Pulmonary artery endothelial cell (primary cell): ENCODE measurements around the gene MGAT3. TPM values are rescaled to one million over a fixed set of nuclear protein-coding genes. Genes with fewer than 3 reads are reported as not detected.
"Not testable (repeated sequence)": the region's sequence is repeated elsewhere in the genome, so short reads cannot be mapped to it uniquely, and the experiment has no call there.

Experiments
- DNase-seq: peaks from one replicate; pipeline ENCODE4 v3.0.0-alpha.2; 2011; ENCODE audit warnings: low read depth, low spot score
- total RNA-seq: library from RNA; depleted of rRNA; stranded (reverse); fragments of >200 nt; gene quantifications from 2 replicates; pipeline ENCODE4 v1.2.3, GENCODE V29; 2014

Gene MGAT3, protein sequence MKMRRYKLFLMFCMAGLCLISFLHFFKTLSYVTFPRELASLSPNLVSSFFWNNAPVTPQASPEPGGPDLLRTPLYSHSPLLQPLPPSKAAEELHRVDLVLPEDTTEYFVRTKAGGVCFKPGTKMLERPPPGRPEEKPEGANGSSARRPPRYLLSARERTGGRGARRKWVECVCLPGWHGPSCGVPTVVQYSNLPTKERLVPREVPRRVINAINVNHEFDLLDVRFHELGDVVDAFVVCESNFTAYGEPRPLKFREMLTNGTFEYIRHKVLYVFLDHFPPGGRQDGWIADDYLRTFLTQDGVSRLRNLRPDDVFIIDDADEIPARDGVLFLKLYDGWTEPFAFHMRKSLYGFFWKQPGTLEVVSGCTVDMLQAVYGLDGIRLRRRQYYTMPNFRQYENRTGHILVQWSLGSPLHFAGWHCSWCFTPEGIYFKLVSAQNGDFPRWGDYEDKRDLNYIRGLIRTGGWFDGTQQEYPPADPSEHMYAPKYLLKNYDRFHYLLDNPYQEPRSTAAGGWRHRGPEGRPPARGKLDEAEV
- total RNA-seq, result not detected in 2 replicates

DNA sequence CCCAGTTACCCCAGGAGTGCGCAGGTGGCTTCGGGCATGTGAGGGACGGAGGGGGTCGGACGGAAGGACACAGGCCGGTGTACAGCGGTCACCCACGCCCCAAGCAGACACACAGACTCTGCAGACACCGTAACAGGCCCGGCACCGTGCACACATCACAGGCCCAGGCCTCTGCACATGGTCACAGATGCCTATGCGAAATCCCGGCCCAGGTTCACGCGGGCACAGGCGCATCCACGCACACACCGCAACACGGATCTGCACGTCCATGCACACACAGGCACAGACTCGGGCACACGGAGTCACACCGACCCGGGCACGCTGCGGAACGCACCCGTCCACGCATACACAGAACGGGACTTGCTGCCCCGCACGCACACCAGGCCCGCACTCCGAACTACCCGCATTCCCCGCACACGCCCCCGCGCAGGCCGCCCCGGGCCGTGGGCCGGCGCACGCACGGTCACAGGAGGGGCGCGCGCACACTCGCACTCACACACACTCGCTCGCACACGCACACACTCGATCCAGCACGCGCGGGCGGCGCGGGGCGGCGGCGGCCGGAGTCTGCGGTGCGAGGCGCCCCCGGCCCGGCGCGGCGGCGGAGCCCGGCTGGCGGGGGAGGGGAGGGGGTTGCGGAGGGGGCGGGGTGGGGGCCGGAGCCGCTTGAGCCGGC, at the start of gene MGAT3:
MGAT3 (plus strand) TSS at position 491 of the 676 bp plus-strand sequence. CDS start 30,336 bp downstream, outside the sequence.
- no peak for DNase-seq

DNA sequence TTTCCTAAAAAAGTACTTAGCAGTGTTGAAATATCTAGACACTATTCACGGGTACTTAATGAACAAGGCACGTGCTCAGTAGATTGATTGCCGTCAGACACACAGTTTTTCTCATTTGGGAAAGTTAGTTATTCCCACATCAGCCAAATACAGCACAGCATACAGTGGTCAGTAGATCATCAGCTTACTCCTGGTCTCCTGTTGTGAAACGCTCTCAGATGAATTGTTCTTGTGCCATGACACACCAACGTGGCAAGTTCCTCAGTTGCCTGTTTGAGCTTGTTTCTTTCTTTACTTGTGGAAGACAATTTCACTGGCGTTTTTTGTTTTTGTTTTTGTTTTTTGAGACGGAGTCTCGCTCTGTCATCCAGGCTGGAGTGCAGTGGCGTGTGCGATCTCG, 48.6 kb upstream of the MGAT3 start:
- DNase-seq, result no peak

DNA sequence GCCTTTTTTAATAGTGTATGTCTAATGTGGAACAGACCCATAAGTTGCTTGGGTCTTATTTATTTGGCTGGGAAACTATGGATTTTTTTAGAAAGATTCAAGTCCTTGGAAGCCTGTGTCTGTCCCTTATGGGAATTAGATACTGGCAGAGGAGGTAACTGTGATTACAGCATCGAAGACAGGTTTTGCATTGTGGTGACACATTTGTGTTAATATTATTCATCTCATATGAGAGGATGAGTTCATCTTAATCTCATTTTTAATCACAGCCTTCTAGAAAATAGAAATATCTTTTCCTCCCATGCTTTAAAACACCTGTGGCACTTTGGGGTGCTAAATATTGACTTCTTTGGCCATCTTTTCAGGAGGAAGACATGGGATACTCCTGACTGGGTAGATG, 48.0 kb upstream of the MGAT3 start:
- DNase-seq, result no peak

DNA sequence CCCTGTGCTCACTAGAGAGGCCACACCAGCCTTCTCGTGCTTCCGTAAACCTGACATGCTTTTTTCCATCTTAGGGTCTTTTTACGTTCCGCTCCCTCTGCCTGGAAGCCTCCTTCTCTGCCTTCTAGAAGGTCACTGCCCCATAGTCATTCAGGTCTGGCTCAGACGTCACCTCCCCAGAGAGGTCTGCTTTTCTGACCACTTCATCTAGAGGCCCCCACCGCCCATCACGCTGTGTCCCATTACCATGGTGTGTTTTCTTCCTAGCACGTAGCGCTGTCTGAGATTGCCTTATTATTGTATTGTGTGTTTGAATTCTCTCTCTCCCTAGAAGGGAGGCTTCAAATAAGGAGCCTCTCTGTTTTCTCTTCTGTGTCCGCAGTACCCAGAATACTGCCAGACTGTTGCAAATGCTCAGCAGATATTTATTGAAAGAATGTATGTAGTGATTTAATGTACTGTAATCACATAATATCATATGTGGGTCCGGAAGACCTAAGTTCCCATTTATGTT, 47.2 kb upstream of the MGAT3 start:
- DNase-seq, result no peak

DNA sequence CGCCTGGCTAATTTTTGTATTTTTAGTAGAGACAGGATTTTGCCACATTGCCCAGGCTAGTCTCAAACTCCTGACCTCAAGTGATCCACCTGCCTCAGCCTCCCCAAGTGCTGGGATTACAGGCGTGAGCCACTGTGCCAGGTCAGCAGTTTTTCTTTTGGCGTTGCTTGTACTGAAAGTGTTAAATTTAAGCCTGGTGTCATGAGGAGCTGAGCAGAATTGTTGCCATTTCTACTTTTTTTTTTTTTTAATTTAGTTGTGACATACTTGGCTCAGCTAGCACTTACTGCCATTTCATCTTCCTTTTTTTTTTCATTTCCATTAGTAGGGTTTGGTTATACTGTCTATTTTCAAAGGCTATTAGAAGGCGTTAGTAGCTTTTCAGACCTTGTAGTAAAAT, 46.5 kb upstream of the MGAT3 start:
- no peak for DNase-seq

GRCh38 chr22:39411828-39412365, 44.9 kb upstream of the MGAT3 start:
- not testable (repeated sequence) for DNase-seq

DNA sequence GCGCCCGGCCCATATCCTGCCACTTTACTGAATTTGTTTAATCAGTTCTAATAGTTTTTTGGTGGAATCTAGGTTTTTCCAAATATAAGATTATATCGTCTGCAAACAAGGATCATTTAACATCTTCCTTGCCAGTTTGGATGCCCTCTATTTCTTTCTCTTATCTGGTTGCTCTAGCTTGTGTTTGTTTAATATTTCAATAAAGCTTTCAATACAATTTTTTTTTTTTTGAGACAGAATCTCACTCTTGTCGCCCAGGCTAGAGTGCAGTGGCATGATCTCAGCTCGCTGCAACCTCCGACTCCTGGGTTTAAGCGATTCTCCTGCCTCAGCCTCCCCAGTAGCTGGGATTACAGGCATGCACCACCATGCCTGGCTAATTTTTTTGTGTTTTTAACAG, 43.6 kb upstream of the MGAT3 start:
- not testable (repeated sequence) for DNase-seq

DNA sequence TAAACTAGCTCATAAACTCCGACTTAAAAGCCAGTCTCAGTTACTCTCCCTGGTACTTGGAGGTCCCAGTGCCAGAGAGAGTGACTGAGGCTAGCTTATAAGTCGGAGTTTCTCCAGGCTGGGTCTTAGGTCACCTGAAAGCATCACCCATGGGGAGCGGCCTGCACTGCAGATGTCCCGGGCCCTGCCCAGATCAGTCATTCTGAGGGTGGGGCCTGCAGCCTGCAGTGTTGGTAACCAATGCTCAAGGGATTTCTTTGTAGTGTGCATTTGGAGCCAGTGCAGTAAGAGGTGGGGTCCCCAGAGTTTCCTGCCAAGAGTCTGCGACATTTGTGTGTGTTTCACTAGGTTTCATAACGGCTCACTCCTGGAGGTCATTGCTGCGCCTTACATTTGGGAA, 42.4 kb upstream of the MGAT3 start:
- no peak for DNase-seq

GRCh38 chr22:39414886-39415285, 41.9 kb upstream of the MGAT3 start:
- no peak for DNase-seq

GRCh38 chr22:39415506-39415905, 41.3 kb upstream of the MGAT3 start:
- DNase-seq, result no peak

DNA sequence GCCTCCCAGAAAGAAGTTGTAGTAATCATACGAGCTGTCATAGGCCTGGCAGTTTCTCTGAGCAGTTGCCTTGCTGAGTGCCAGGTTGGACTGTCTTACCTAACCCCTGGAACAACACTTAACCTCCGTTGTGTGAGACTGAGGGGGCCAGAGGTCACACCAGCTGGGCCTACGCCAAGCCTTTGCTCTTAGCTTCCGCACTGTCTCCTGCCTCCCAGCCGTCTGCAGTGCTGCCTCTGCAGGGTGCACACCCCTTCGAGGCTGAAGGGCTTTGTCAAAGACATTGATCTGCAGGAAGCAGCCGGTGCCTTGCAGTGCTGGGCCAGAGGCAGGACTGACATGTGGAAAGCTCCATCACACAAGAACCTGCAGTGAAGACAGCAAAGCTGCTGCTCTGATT, 40.5 kb upstream of the MGAT3 start:
- DNase-seq, result no peak

DNA sequence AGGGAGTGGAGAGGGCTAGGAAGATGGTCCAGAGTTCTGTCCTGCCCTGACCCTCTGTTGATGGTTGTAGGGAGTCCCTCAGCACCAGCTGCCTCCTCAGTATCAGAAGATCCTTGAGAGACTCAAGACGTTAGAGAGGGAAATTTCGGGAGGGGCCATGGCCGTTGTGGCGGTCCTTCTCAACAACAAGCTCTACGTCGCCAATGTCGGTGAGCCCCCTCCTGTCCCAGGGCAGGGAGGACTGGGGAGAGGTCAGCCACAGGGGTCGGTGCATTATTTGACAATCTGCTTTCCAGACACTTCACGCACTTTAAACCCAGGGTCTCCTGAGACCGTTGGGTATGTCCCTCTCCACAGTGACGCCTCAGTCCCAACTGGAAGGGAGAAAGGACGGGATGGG, 39.2 kb upstream of the MGAT3 start:
- DNase-seq, result no peak

DNA sequence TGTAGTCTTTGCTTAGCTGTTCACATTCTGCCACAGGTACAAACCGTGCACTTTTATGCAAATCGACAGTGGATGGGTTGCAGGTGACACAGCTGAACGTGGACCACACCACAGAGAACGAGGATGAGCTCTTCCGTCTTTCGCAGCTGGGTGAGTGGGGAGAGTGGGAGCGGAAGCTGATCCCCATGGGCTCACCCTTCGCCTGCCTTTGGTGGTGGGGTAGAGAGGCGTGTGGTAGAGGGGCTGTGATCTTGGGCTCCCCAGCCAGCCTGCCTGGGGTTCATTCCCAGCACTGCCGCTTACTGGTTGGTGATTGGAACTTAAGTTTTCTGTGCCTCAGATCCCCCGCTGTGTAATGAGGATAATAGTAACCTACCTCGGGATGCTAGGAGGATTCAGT, 38.1 kb upstream of the MGAT3 start:
- DNase-seq, result no peak

- no peak for DNase-seq
These were observed 37.7 kb upstream of the MGAT3 start for GRCh38 chr22:39419096-39419495.

GRCh38 chr22:39419911-39420310, 36.9 kb upstream of the MGAT3 start:
- DNase-seq, result no peak

DNA sequence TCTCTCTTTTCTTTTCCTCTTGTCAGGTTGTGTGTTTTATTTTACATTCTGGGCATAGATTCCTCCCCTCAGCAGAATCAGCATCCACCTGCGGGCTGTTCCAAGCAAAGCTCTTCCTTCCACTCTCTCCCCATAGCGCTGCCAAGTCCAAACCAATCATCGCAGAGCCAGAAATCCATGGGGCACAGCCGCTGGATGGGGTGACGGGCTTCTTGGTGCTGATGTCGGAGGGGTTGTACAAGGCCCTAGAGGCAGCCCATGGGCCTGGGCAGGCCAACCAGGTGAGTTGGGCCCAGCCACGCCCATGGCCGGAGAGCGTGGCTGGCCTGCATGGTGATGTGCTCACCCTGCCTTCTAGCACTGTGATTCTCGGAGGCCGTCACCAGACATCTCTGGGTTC, 35.1 kb upstream of the MGAT3 start:
- DNase-seq, result no peak

GRCh38 chr22:39422101-39422500, 34.7 kb upstream of the MGAT3 start:
- no peak for DNase-seq

- no peak for DNase-seq
These were observed 34.1 kb upstream of the MGAT3 start for GRCh38 chr22:39422721-39423120.

DNA sequence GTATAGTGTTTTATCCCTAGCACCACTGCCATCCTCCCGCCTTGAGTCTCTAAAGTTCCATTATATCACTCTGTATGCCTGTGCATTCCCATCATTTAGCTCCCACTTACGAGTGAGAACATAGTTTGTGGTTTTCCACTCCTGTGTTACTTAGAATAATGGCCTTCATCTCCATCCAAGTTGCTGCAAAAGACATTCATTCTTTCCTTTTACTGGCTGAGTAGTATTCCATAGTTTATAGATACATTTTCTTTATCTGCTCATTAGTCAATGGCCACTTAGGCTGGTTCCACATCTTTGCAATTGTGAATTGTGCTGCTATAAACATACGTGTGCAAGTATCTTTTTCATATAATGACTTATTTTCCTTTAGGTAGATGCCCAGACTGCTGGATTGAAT, 32.8 kb upstream of the MGAT3 start:
- DNase-seq, result no peak

DNA sequence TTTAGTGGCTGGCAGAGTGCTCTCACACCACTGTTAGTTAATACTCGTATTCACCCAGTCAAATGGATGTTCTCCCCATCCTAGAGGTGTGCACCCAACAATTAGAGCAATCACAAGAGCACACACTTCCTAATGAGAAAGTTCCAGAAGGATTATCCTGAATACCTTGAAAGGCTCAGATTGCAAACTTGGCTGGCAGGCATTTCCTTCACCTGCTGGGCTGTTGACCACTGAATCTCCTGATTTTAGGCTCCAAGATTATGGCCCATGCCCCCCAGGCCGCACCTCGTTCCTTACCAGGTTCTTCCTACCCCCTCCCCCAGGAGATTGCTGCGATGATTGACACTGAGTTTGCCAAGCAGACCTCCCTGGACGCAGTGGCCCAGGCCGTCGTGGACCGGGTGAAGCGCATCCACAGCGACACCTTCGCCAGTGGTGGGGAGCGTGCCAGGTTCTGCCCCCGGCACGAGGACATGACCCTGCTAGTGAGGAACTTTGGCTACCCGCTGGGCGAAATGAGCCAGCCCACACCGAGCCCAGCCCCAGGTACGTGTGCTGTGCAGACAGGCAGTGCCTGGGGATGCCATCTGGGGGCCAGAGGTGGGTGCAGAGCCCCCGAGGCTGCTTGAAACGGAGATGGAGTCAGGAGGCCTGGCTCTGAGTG, 30.3 kb upstream of the MGAT3 start:
- no peak for DNase-seq

DNA sequence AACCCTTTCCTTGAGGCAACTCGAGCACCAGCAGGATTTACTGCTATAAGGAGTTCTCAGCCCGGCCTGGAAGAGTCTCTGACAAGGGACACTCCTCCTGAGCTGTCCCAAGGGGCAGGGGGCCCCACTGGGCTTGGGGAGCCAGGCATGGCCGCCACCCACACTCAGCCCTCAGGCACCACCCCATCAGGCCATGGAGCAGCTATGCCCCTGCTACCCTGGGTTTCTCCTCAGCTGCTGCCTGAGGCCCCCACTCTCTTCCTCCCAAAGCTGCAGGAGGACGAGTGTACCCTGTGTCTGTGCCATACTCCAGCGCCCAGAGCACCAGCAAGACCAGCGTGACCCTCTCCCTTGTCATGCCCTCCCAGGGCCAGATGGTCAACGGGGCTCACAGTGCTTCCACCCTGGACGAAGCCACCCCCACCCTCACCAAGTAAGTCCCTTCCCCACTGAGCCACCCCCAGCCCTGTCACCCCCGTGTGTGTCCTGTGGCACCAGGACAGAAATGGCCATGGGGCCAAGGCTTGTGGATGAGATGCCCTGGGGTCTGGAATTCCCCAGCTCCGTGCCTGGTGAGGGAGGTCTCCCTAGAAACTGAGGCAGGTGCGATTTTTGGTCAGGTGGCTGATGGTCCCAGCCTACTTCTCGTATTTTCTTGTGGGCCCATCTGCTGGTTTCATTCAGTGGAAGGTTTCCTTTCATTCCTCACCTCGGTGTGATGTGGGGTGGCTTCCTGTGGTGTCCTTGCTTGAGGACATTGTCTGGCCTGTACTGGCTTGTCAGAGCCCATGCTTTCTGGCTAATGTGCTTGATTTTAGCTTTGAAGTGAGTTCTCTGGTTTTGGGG, 28.8 kb upstream of the MGAT3 start:
- no peak for DNase-seq
